ENCODE measurements around the gene PROM1. TPM values are rescaled to one million over a fixed set of nuclear protein-coding genes. Genes with fewer than 3 reads are reported as not detected.

PROM1 gene
- total and polyA plus RNA-seq, 2 of the 8 experiments (the other 6 are each of a cell fraction or from before 2014, with no cell fraction given) = 36.0 to 59.7 TPM

DNA sequence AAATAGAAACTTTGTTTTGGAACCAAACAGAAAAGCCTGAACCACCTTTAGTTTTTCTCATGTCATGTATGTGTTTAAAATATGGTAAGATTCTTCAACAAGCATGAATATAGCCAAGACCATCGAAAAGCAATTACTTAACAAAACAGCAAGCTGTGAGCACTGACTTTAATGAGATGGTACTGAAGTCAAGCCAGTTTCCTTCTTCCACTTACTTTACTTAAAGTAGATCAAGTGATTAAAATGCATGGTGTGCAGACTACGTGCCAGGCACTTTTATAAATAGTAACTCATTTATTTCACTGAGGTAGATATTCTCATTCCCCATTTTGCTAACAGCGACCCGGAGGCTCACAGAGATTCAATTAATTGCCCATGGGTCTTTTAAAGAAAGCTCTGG, 74.7 kb downstream of the PROM1 start (continued):
- TF ChIP-seq, protein P1, sequence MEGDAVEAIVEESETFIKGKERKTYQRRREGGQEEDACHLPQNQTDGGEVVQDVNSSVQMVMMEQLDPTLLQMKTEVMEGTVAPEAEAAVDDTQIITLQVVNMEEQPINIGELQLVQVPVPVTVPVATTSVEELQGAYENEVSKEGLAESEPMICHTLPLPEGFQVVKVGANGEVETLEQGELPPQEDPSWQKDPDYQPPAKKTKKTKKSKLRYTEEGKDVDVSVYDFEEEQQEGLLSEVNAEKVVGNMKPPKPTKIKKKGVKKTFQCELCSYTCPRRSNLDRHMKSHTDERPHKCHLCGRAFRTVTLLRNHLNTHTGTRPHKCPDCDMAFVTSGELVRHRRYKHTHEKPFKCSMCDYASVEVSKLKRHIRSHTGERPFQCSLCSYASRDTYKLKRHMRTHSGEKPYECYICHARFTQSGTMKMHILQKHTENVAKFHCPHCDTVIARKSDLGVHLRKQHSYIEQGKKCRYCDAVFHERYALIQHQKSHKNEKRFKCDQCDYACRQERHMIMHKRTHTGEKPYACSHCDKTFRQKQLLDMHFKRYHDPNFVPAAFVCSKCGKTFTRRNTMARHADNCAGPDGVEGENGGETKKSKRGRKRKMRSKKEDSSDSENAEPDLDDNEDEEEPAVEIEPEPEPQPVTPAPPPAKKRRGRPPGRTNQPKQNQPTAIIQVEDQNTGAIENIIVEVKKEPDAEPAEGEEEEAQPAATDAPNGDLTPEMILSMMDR (IDR thresholded peaks at IDR 0.05; ENCODE audit: control extremely low read depth in 1 of 3, insufficient read depth in 1 of 3, low read depth in 1 of 3, low read length in 3 of 3) = no peak

Data from H1 (cell line).